Measurements from ENCODE around the gene THSD7B. TPM values are rescaled to one million over a fixed set of nuclear protein-coding genes. Genes with fewer than 3 reads are reported as not detected.

Gene THSD7B
- total RNA-seq, 1 donor from 2014 or later = 0.22 TPM

GRCh38 chr2:137156221-137156844, 391.0 kb downstream of the THSD7B start:
- no peaks in the 10 kb centered on the region for H3K36me3 Mint-ChIP-seq
- H3K9me3 Mint-ChIP-seq = no peaks in the 10 kb centered on the region
- H3K27ac Mint-ChIP-seq = no peak overlapping the region
- DNase-seq (ENCODE audit: low spot score in 2 of 2, unreplicated experiment in 2 of 2) = no peak
- H3K4me3 Mint-ChIP-seq = no peak overlapping the region
- TF ChIP-seq CTCF (IDR thresholded peaks at IDR 0.05; ENCODE audit: unreplicated experiment) = no peak
- H3K27me3 Mint-ChIP-seq (ENCODE audit: low read depth) = peaks cover 21% of the 10 kb centered on the region
- no peaks in the 10 kb centered on the region for H3K4me1 Mint-ChIP-seq

- TF ChIP-seq CTCF (IDR thresholded peaks at IDR 0.05; ENCODE audit: unreplicated experiment) = no peak
- H3K27me3 Mint-ChIP-seq (ENCODE audit: low read depth) = peaks cover 21% of the 10 kb centered on the region
- no peak overlapping the region for H3K27ac Mint-ChIP-seq
Measured at GRCh38 chr2:137157851-137158250, 392.5 kb downstream of the THSD7B start.

GRCh38 chr2:137161250-137161649, 395.9 kb downstream of the THSD7B start:
- no peaks in the 10 kb centered on the region for H3K4me1 Mint-ChIP-seq
- H3K4me3 Mint-ChIP-seq = no peak overlapping the region
- H3K36me3 Mint-ChIP-seq = no peaks in the 10 kb centered on the region
- peaks cover 8% of the 10 kb centered on the region for H3K9me3 Mint-ChIP-seq
- peaks cover 25% of the 10 kb centered on the region for H3K27me3 Mint-ChIP-seq (ENCODE audit: low read depth)
- DNase-seq (ENCODE audit: low spot score in 2 of 2, unreplicated experiment in 2 of 2) = no peak
- TF ChIP-seq CTCF (IDR thresholded peaks at IDR 0.05; ENCODE audit: unreplicated experiment) = no peak
- no peak overlapping the region for H3K27ac Mint-ChIP-seq

More at GRCh38 chr2:137157851-137158250, 392.5 kb downstream of the THSD7B start:
- DNase-seq (ENCODE audit: low spot score in 2 of 2, unreplicated experiment in 2 of 2) = no peak
- no peaks in the 10 kb centered on the region for H3K36me3 Mint-ChIP-seq
- H3K9me3 Mint-ChIP-seq = no peaks in the 10 kb centered on the region
- H3K4me3 Mint-ChIP-seq = no peak overlapping the region
- H3K4me1 Mint-ChIP-seq = no peaks in the 10 kb centered on the region

- TF ChIP-seq CTCF (IDR thresholded peaks at IDR 0.05; ENCODE audit: unreplicated experiment) = no peak
- Mint-ChIP-seq H3K27me3 (ENCODE audit: low read depth) (peaks cover 16% of the 10 kb centered on the region), H3K4me3 (no peak overlapping the region), H3K4me1 (peaks cover 6% of the 10 kb centered on the region), H3K27ac (no peak overlapping the region), H3K9me3 (peaks cover 8% of the 10 kb centered on the region), H3K36me3 (no peaks in the 10 kb centered on the region)
- DNase-seq (ENCODE audit: low spot score in 2 of 2, unreplicated experiment in 2 of 2) = no peak
Measured at GRCh38 chr2:137165968-137166367, 400.6 kb downstream of the THSD7B start.

GRCh38 chr2:137167651-137168050, 402.3 kb downstream of the THSD7B start:
- no peaks in the 10 kb centered on the region for H3K36me3 Mint-ChIP-seq
- H3K4me1 Mint-ChIP-seq = peaks cover 12% of the 10 kb centered on the region
- H3K27ac Mint-ChIP-seq = no peak overlapping the region
- no peak for DNase-seq (ENCODE audit: low spot score in 2 of 2, unreplicated experiment in 2 of 2)
- H3K9me3 Mint-ChIP-seq = peaks cover 8% of the 10 kb centered on the region
- H3K27me3 Mint-ChIP-seq (ENCODE audit: low read depth) = peaks cover 16% of the 10 kb centered on the region
- no peak overlapping the region for H3K4me3 Mint-ChIP-seq
- TF ChIP-seq CTCF (IDR thresholded peaks at IDR 0.05; ENCODE audit: unreplicated experiment) = no peak

Data from mesothelial cell of epicardium (in vitro differentiated cells).